HCT116 (cell line): ENCODE results near the gene HBG2.

Experiments used
- POLR2A ChIP-seq: IDR thresholded peaks from 2 replicates; pipeline ENCODE4 v1.7.0; 2011; ENCODE audit warnings: borderline replicate concordance; ENCODE audit not compliant: insufficient read depth, insufficient read length; ENCODE audit errors: extremely low read depth
- SP1 ChIP-seq: IDR thresholded peaks from 2 replicates; pipeline ENCODE4 v1.6.1; 2012; ENCODE audit warnings: low read depth
- TCF7L2 ChIP-seq: IDR thresholded peaks from 2 replicates; pipeline ENCODE4 v1.7.0; 2011; ENCODE audit warnings: borderline replicate concordance, inconsistent platforms; ENCODE audit not compliant: insufficient read depth, insufficient read length; ENCODE audit errors: extremely low read depth
- TF ChIP-seq, protein P1 (sequence below): IDR thresholded peaks from 2 replicates; pipeline ENCODE4 v1.6.1; 2012; ENCODE audit warnings: low read depth

- TF ChIP-seq POLR2A (no peak), SP1 (no peak), TCF7L2 (no peak)
- TF ChIP-seq, protein P1, sequence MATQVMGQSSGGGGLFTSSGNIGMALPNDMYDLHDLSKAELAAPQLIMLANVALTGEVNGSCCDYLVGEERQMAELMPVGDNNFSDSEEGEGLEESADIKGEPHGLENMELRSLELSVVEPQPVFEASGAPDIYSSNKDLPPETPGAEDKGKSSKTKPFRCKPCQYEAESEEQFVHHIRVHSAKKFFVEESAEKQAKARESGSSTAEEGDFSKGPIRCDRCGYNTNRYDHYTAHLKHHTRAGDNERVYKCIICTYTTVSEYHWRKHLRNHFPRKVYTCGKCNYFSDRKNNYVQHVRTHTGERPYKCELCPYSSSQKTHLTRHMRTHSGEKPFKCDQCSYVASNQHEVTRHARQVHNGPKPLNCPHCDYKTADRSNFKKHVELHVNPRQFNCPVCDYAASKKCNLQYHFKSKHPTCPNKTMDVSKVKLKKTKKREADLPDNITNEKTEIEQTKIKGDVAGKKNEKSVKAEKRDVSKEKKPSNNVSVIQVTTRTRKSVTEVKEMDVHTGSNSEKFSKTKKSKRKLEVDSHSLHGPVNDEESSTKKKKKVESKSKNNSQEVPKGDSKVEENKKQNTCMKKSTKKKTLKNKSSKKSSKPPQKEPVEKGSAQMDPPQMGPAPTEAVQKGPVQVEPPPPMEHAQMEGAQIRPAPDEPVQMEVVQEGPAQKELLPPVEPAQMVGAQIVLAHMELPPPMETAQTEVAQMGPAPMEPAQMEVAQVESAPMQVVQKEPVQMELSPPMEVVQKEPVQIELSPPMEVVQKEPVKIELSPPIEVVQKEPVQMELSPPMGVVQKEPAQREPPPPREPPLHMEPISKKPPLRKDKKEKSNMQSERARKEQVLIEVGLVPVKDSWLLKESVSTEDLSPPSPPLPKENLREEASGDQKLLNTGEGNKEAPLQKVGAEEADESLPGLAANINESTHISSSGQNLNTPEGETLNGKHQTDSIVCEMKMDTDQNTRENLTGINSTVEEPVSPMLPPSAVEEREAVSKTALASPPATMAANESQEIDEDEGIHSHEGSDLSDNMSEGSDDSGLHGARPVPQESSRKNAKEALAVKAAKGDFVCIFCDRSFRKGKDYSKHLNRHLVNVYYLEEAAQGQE, result no peak
These were observed 27.0 kb upstream of the HBG2 start for GRCh38 chr11:5281596-5281995.
